GM23338 (cell line): ENCODE measurements around the gene ANAPC5. TPM values are rescaled to one million over a fixed set of nuclear protein-coding genes. Genes with fewer than 3 reads are reported as not detected.

Source experiments
- CTCF ChIP-seq, 2 experiments: fragments of 200-600 bp in 1 of 2; sonication (generic) in 1 of 2; conservative IDR thresholded peaks; 2 replicates each; pipeline versions ENCODE4 v1.5.1 to v1.6.1; 2016 to 2017; ENCODE audit warnings: antibody characterized with exemption in 2 of 2, low read depth in 2 of 2, mild to moderate bottlenecking in 2 of 2, moderate library complexity in 1 of 2
- ETS1 ChIP-seq: IDR thresholded peaks from 2 replicates; pipeline ENCODE4 v1.6.1; 2016; ENCODE audit warnings: antibody characterized with exemption
- EZH2 ChIP-seq: fragments of 200-600 bp; sonication (generic); IDR thresholded peaks from one replicate; pipeline ENCODE4 v1.8.0; 2017; ENCODE audit warnings: antibody characterized with exemption, mild to moderate bottlenecking, low read depth; ENCODE audit not compliant: unreplicated experiment
- JUNB ChIP-seq: IDR thresholded peaks from one replicate; pipeline ENCODE4 v1.6.1; 2016; ENCODE audit warnings: antibody characterized with exemption; ENCODE audit not compliant: unreplicated experiment
- NANOG ChIP-seq: IDR thresholded peaks from 2 replicates; pipeline ENCODE4 v1.6.1; 2016; ENCODE audit warnings: antibody characterized with exemption, borderline replicate concordance
- REST ChIP-seq: IDR thresholded peaks from one replicate; pipeline ENCODE4 v1.6.1; 2018; ENCODE audit warnings: antibody characterized with exemption; ENCODE audit not compliant: unreplicated experiment
- ZNF331 ChIP-seq: fragments of 250-450 bp; sonication (Bioruptor Pico); IDR thresholded peaks from 2 replicates; pipeline ENCODE4 v1.5.0; 2020; ENCODE audit warnings: low read depth, mild to moderate bottlenecking, moderate library complexity
- ZNF462 ChIP-seq: fragments of 250-450 bp; sonication (Bioruptor Pico); IDR thresholded peaks from 2 replicates; pipeline ENCODE4 v1.5.0; 2020; ENCODE audit warnings: mild to moderate bottlenecking, moderate library complexity
- polyA plus RNA-seq: library from polyadenylated mRNA; unstranded; fragments of >200 nt; fragmentation: Nextera tagmentation; extraction: Ambion mirVana; gene quantifications from 2 replicates; pipeline ENCODE4 v1.2.1, GENCODE V29; 2016
- total RNA-seq: library from RNA; depleted of rRNA; stranded (reverse); fragments of >200 nt; shearing (Covaris generic); gene quantifications from 2 replicates; pipeline ENCODE4 v1.2.3, GENCODE V29; 2014

The ANAPC5 gene
- total and polyA plus RNA-seq, 2 experiments from 2014 or later, result 65.9 to 125 TPM

GRCh38 chr12:121392325-121392716, 40.1 kb upstream of the ANAPC5 start (continued):
- TF ChIP-seq ZNF462 (CRISPR knock-in tag) (no peak), JUNB (no peak), EZH2 (no peak), REST (no peak), ZNF331 (no peak), CTCF (conservative IDR thresholded peaks at IDR 0.05; ENCODE audit: low read depth in 2 of 2) (no peak), ETS1 (no peak), NANOG (no peak)
